Suprapubic skin (tissue), 4 donors: ENCODE data around the gene SPECC1L.

Source experiments
- CTCF ChIP-seq, 2 donors: fragments of 200-600 bp in 1 of 2; fragments of 450-650 bp in 1 of 2; sonication (generic) in 1 of 2; IDR thresholded peaks; one replicate each; pipeline ENCODE4 v1.5.1; 2016 to 2019; ENCODE audit warnings: antibody characterized with exemption in 2 of 2, mild to moderate bottlenecking in 1 of 2, moderate library complexity in 1 of 2
- EP300 ChIP-seq: sonication (generic); formaldehyde crosslinking; IDR thresholded peaks from one replicate; pipeline ENCODE4 v1.6.1; 2017; ENCODE audit warnings: antibody characterized with exemption
- POLR2A ChIP-seq, 2 donors: fragments of 450-650 bp; IDR thresholded peaks; one replicate each; pipeline ENCODE4 v1.6.1; 2017; ENCODE audit warnings: antibody characterized with exemption in 2 of 2, mild to moderate bottlenecking in 2 of 2, moderate library complexity in 2 of 2
- POLR2AphosphoS5 ChIP-seq, 3 donors: sonication (generic); formaldehyde crosslinking; IDR thresholded peaks; one replicate each; pipeline ENCODE4 v1.6.1; 2017; ENCODE audit warnings: antibody characterized with exemption in 3 of 3

GRCh38 chr22:24331468-24332440, 61.1 kb downstream of the SPECC1L start:
- TF ChIP-seq EP300 (no peak), CTCF (IDR thresholded peaks at IDR 0.05) (no peak), POLR2A (IDR thresholded peaks at IDR 0.05) (no peak), POLR2AphosphoS5 (IDR thresholded peaks at IDR 0.05) (no peak)
